Activated naive CD4-positive, alpha-beta T cell treated with anti-CD3 and anti-CD28 coated beads for 36 hours (primary cell): Measurements from ENCODE around the gene VANGL2. TPM values are rescaled to one million over a fixed set of nuclear protein-coding genes. Genes with fewer than 3 reads are reported as not detected.

Experiments used
- CTCF ChIA-PET: fragments of 350-600 bp; sonication (Branson Sonifier 250); formaldehyde crosslinking; loops from one replicate; lab custom pipeline; 2021; ENCODE audit warnings: antibody characterized with exemption; lab: Charles Lee
- DNase-seq: peaks from one replicate; pipeline ENCODE4 v3.0.0-alpha.2; 2020
- H3K27ac Mint-ChIP-seq: one replicate; pipeline ENCODE4 v1.8.0; 2021; ENCODE audit warnings: mild to moderate bottlenecking, mixed read lengths
- H3K27me3 Mint-ChIP-seq: one replicate; pipeline ENCODE4 v1.8.0; 2021; ENCODE audit warnings: low read depth, mixed read lengths
- H3K36me3 Mint-ChIP-seq: one replicate; pipeline ENCODE4 v1.8.0; 2021; ENCODE audit warnings: low read depth, mixed read lengths
- H3K4me1 Mint-ChIP-seq: one replicate; pipeline ENCODE4 v1.8.0; 2021; ENCODE audit warnings: low read depth, mixed read lengths
- H3K4me3 Mint-ChIP-seq: one replicate; pipeline ENCODE4 v1.8.0; 2021; ENCODE audit warnings: mild to moderate bottlenecking, moderate library complexity, mixed read lengths
- H3K9me3 Mint-ChIP-seq: one replicate; pipeline ENCODE4 v1.8.0; 2021; ENCODE audit warnings: mixed read lengths
- intact Hi-C: fragments of 100-400 bp; cut with micrococcal nuclease; formaldehyde crosslinking; loops from one replicate; pipeline ENCODE4 v1.15.1; 2023
- total RNA-seq, 2 experiments: library from RNA; stranded (reverse); gene quantifications; one replicate each; pipeline ENCODE4 v1.2.3, GENCODE V29; 2021

Gene VANGL2
- total RNA-seq, 2 experiments from 2014 or later, result 0.27 TPM; not detected in 1

GRCh38 chr1:160420881-160421842 is 20.8 kb downstream of the VANGL2 start:
- CTCF ChIA-PET, result interaction anchor here (0.9 to 1.4 kb wide), 3 partner anchors 44 to 183 kb away, joined by 3 to 6 read pairs (median 4); no protein-coding TSS in a partner anchor
- no peak for DNase-seq
- Mint-ChIP-seq H3K4me1 (no peaks in the 10 kb centered on the region), H3K4me3 (no peak overlapping the region), H3K36me3 (no peaks in the 10 kb centered on the region), H3K9me3 (no peaks in the 10 kb centered on the region), H3K27ac (no peak overlapping the region), H3K27me3 (no peaks in the 10 kb centered on the region)
- intact Hi-C loops, result no loop called here

- H3K4me3 Mint-ChIP-seq, result no peak overlapping the region
- peaks cover under 1% of the 10 kb centered on the region for H3K4me1 Mint-ChIP-seq
- H3K9me3 Mint-ChIP-seq, result no peaks in the 10 kb centered on the region
- CTCF ChIA-PET, result interaction anchor here (0.9 kb wide), 1 partner anchor 183 kb away, joined by 3 read pairs; no protein-coding TSS in a partner anchor
- H3K36me3 Mint-ChIP-seq, result no peaks in the 10 kb centered on the region
- intact Hi-C loops, result no loop called here
- H3K27ac Mint-ChIP-seq, result no peak overlapping the region
- DNase-seq, result no peak
- H3K27me3 Mint-ChIP-seq, result no peaks in the 10 kb centered on the region
Observed at GRCh38 chr1:160421881-160422280, 21.5 kb downstream of the VANGL2 start.

DNA sequence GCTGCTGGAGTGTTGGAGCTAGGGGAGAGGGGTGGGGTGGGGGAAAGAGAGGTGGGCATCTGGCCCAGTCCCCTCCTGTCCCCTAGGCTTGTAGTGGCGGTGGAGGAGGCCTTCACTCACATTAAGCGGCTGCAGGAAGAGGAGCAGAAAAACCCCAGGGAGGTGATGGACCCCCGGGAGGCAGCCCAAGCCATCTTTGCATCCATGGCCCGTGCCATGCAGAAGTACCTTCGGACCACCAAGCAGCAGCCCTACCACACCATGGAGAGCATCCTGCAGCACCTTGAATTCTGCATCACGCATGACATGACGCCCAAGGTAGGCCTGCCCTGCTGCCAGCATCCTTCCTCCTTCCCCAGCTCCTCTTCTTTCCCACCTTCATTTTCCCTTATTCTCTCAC is 23.6 kb downstream of the VANGL2 start:
- no peak for DNase-seq
- CTCF ChIA-PET, result no interaction called here
- no peak overlapping the region for H3K4me3 Mint-ChIP-seq
- no peaks in the 10 kb centered on the region for H3K9me3 Mint-ChIP-seq
- intact Hi-C loops, result loop anchor here (2.0 kb wide), 1 partner anchor 527 kb away; no protein-coding TSS in a partner anchor
- peaks cover 18% of the 10 kb centered on the region for H3K4me1 Mint-ChIP-seq
- no peaks in the 10 kb centered on the region for H3K36me3 Mint-ChIP-seq
- no peaks in the 10 kb centered on the region for H3K27me3 Mint-ChIP-seq
- H3K27ac Mint-ChIP-seq, result no peak overlapping the region

DNA sequence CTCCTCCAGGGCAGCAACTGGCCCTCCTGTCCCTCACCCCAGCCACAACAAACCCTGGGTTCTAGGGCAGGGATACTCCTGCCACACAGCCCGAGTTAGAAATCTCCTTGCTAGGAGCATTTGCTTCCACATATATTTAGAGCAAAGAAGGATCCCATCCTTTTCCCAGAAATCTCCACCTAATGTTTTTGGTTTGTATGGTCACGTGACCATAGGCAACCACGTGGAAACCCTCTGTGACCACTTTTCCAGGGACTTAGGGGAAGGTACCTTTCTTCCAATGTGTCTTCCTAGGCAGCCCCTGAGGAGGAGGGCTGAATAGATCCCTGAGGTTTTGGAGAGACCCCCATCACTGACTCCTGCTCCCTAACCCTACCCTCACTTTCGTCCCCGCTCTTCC is 25.5 kb downstream of the VANGL2 start:
- peaks cover 37% of the 10 kb centered on the region for H3K4me1 Mint-ChIP-seq
- H3K27ac Mint-ChIP-seq, result no peak overlapping the region
- no peak overlapping the region for H3K4me3 Mint-ChIP-seq
- intact Hi-C loops, result loop anchor here (2.0 kb wide), 1 partner anchor 525 kb away; no protein-coding TSS in a partner anchor
- no peaks in the 10 kb centered on the region for H3K9me3 Mint-ChIP-seq
- no peaks in the 10 kb centered on the region for H3K27me3 Mint-ChIP-seq
- DNase-seq, result no peak
- CTCF ChIA-PET, result interaction anchor here (1.6 kb wide), 1 partner anchor 181 kb away, joined by 6 read pairs; no protein-coding TSS in a partner anchor
- no peaks in the 10 kb centered on the region for H3K36me3 Mint-ChIP-seq

- Mint-ChIP-seq H3K4me3 (no peak overlapping the region), H3K36me3 (no peaks in the 10 kb centered on the region), H3K9me3 (no peaks in the 10 kb centered on the region), H3K4me1 (peaks cover 54% of the 10 kb centered on the region), H3K27ac (peak overlapping the region; percentile 79), H3K27me3 (no peaks in the 10 kb centered on the region)
- CTCF ChIA-PET, result interaction anchor here (0.9 to 1.6 kb wide), 2 partner anchors 96 to 182 kb away, joined by 4 to 14 read pairs; partner anchors contain the start of gene SLAMF6
- peak; percentile 18 for DNase-seq
- intact Hi-C loops, result loop anchor here (2.0 kb wide), 3 partner anchors 43 to 339 kb away; no protein-coding TSS in a partner anchor
Observed at GRCh38 chr1:160427625-160428024, 27.3 kb downstream of the VANGL2 start.

DNA sequence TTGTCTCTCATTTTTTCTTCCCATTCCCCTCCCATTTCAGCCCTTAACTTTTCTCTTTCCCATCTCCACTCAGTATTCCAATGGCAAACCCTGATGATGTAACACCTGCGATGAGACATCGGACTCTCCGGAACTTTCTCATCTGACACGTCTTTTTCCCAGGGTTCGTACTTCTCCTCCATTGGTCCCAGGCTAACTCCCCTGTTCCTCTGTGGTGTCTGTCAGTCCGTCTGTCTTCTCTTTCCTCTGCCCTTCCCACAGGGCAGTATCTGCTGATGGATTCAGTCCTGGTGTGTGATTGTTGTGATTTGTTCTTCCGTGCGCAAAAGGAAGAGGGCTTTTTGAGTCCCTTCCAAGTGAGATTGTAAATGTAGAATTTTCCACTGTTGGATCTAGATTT is 27.7 kb downstream of the VANGL2 start:
- Mint-ChIP-seq H3K4me3 (no peak overlapping the region), H3K27ac (peak overlapping the region; percentile 79), H3K4me1 (peaks cover 59% of the 10 kb centered on the region), H3K9me3 (no peaks in the 10 kb centered on the region), H3K36me3 (peaks cover under 1% of the 10 kb centered on the region), H3K27me3 (no peaks in the 10 kb centered on the region)
- intact Hi-C loops, result loop anchor here (2.0 kb wide), 3 partner anchors 43 to 339 kb away; no protein-coding TSS in a partner anchor
- DNase-seq, result no peak
- CTCF ChIA-PET, result interaction anchor here (0.7 to 4.2 kb wide), 37 partner anchors 9 to 350 kb away, joined by 3 to 45 read pairs (median 4); partner anchors contain the start of gene SLAMF6

DNA sequence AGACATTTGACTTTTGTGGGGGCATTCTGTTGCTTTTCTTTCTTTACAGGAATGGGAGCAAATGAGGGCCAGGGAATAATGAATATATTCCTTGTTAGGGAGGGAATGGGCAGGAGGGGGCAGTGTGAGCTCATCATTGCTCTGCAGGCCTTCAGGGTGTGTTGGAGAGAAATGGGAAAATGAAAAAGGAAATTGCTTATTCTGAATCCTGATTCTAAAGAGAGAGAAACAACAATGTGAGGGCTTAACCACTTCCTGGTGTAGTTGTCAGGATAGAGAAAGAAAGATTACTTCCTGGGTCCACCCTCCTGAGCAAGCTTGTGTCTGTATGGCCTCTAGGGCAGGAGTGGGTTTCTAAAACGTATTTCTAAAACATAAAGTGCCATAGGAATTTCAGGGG is 28.3 kb downstream of the VANGL2 start:
- Mint-ChIP-seq H3K27me3 (no peaks in the 10 kb centered on the region), H3K9me3 (peaks cover 1% of the 10 kb centered on the region), H3K27ac (peak overlapping the region; percentile 88), H3K36me3 (peaks cover 5% of the 10 kb centered on the region), H3K4me3 (peak overlapping the region; percentile 23), H3K4me1 (peaks cover 65% of the 10 kb centered on the region)
- intact Hi-C loops, result loop anchor here (1.0 to 2.0 kb wide), 9 partner anchors 42 to 562 kb away; no protein-coding TSS in a partner anchor
- CTCF ChIA-PET, result interaction anchor here (0.6 to 4.2 kb wide), 40 partner anchors 8 to 349 kb away, joined by 3 to 45 read pairs (median 4); partner anchors contain the start of gene SLAMF6
- DNase-seq, result peak; percentile 66

- CTCF ChIA-PET, result interaction anchor here (0.6 to 4.2 kb wide), 29 partner anchors 21 to 348 kb away, joined by 3 to 45 read pairs (median 5); no protein-coding TSS in a partner anchor
- peaks cover 70% of the 10 kb centered on the region for H3K4me1 Mint-ChIP-seq
- peak overlapping the region; percentile 19 for H3K4me3 Mint-ChIP-seq
- intact Hi-C loops, result loop anchor here (1.0 to 2.0 kb wide), 9 partner anchors 42 to 561 kb away; no protein-coding TSS in a partner anchor
- no peaks in the 10 kb centered on the region for H3K27me3 Mint-ChIP-seq
- H3K36me3 Mint-ChIP-seq, result peaks cover 10% of the 10 kb centered on the region
- peak overlapping the region; percentile 88 for H3K27ac Mint-ChIP-seq
- peak; percentile 37 for DNase-seq
- peaks cover 3% of the 10 kb centered on the region for H3K9me3 Mint-ChIP-seq
Observed at GRCh38 chr1:160429125-160429561, 28.8 kb downstream of the VANGL2 start.

DNA sequence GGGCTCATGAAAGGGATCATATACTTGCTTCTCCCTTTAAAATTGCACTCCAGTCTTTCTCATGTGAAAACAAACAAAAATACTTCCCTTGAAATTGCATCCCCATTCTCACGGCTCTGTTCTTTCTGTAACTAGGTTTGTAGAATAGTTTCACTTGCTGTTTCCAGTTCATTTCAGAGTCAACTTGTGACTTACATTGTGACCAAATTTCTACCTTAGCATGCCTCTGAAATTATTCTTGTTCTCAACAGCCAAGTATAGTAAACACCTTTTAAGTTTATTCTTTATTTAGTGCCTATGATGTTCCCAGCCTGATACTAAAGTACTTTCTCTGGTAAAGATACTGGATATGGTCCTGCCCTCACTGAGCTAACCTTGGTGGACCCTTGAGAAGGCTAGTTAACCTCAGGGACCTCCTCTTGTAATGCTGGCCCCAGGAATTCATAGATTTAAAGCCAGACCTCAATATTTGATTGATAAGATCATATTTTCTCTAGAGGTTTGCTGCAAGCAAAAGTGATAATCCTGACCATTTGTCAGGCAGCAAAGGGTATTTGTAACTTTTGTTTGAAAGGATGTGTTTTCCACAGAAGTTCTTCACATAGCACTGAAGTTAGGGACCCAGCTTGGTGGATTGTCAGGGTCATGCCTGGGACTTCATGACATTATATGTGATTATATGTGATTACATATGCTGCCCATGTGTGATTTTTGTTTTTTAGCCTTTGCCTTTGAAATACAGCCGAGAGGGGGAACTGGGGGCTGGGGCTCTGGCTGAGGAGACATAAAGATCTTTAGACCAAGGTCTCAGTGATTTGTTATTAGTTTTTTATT is 29.6 kb downstream of the VANGL2 start:
- peak overlapping the region; percentile 19 for H3K4me3 Mint-ChIP-seq
- intact Hi-C loops, result loop anchor here (1.0 to 5.0 kb wide), 10 partner anchors 41 to 560 kb away; partner anchors contain the start of gene LY9
- H3K9me3 Mint-ChIP-seq, result peaks cover 10% of the 10 kb centered on the region
- CTCF ChIA-PET, result interaction anchor here (0.6 to 4.2 kb wide), 12 partner anchors 24 to 176 kb away, joined by 3 to 45 read pairs (median 6); no protein-coding TSS in a partner anchor
- DNase-seq, result no peak
- no peaks in the 10 kb centered on the region for H3K27me3 Mint-ChIP-seq
- peaks cover 18% of the 10 kb centered on the region for H3K36me3 Mint-ChIP-seq
- peaks cover 75% of the 10 kb centered on the region for H3K4me1 Mint-ChIP-seq
- H3K27ac Mint-ChIP-seq, result peak overlapping the region; percentile 88

- peaks cover 12% of the 10 kb centered on the region for H3K9me3 Mint-ChIP-seq
- CTCF ChIA-PET, result interaction anchor here (1.3 to 4.2 kb wide), 7 partner anchors 25 to 175 kb away, joined by 4 to 45 read pairs (median 6); no protein-coding TSS in a partner anchor
- no peak for DNase-seq
- intact Hi-C loops, result loop anchor here (5.0 kb wide), 1 partner anchor 366 kb away; the partner anchor contains the start of gene LY9
- H3K36me3 Mint-ChIP-seq, result peaks cover 26% of the 10 kb centered on the region
- no peaks in the 10 kb centered on the region for H3K27me3 Mint-ChIP-seq
- peaks cover 77% of the 10 kb centered on the region for H3K4me1 Mint-ChIP-seq
- H3K27ac Mint-ChIP-seq, result peak overlapping the region; percentile 88
- no peak overlapping the region for H3K4me3 Mint-ChIP-seq
Observed at GRCh38 chr1:160431006-160431405, 30.6 kb downstream of the VANGL2 start.

- intact Hi-C loops, result loop anchor here (5.0 kb wide), 1 partner anchor 366 kb away; the partner anchor contains the start of gene LY9
- H3K9me3 Mint-ChIP-seq, result peaks cover 12% of the 10 kb centered on the region
- H3K4me1 Mint-ChIP-seq, result peaks cover 80% of the 10 kb centered on the region
- peaks cover 26% of the 10 kb centered on the region for H3K36me3 Mint-ChIP-seq
- DNase-seq, result no peak
- H3K4me3 Mint-ChIP-seq, result peak overlapping the region; percentile 8
- H3K27ac Mint-ChIP-seq, result peak overlapping the region; percentile 88
- H3K27me3 Mint-ChIP-seq, result no peaks in the 10 kb centered on the region
- CTCF ChIA-PET, result interaction anchor here (1.6 to 4.2 kb wide), 4 partner anchors 25 to 174 kb away, joined by 4 to 45 read pairs (median 6); no protein-coding TSS in a partner anchor
Observed at GRCh38 chr1:160431571-160431970, 31.2 kb downstream of the VANGL2 start.
